Measurements from ENCODE around the gene ZDHHC6. TPM values are rescaled to one million over a fixed set of nuclear protein-coding genes. Genes with fewer than 3 reads are reported as not detected.
"Not testable (repeated sequence)": the region's sequence is repeated elsewhere in the genome, so short reads cannot be mapped to it uniquely, and the experiment has no call there.

The ZDHHC6 gene
- total RNA-seq, 1 donor from 2014 or later = 23.1 TPM

DNA sequence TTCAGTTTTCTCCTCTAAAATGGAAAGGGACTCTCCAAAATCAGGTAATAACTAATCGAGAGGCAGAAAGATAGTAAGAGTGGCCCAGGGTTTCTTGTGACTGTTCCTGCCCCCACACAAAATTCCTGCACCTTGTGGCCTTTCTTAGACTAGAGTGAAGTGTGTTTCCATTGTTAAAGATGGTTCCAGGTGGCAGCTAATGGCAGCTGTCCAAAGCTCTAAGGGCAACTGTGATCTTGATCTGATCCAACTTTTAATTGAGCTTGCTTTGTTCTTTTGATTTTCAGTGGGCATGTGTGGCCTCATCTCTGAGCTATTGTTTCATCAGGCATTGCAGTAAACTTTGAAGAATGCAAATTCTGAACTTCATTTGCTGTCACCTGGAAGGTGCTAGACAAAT is 53.4 kb downstream of the ZDHHC6 start:
- no peak for DNase-seq (ENCODE audit: extremely low read depth, low read depth, low spot score)

DNA sequence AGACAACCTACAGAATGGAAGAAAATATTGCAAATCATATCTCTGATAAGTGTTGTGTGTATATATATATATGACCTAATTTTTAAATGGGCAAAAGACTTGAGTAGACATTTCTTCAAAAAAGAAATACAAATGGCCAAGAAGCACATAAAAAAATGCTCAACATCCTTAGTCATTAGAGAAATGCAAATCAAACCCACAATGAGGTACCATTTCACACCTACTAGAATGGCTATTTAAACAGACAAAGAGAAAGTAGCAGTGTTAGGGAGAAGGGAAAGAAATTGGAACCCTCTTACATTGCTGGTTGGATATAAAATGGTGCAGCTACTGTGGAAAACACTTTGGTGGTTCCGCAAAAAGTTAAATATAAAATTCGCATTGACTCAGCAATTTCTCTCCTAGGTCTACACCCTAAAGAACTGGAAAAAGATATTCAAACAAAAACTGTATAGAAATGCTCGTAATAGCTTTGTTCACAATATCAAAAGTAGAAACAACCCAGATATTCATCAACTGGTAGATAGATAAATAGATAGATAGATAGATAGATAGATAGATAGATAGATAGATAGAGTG is 56.5 kb downstream of the ZDHHC6 start:
- no peak for DNase-seq (ENCODE audit: extremely low read depth, low read depth, low spot score)

DNA sequence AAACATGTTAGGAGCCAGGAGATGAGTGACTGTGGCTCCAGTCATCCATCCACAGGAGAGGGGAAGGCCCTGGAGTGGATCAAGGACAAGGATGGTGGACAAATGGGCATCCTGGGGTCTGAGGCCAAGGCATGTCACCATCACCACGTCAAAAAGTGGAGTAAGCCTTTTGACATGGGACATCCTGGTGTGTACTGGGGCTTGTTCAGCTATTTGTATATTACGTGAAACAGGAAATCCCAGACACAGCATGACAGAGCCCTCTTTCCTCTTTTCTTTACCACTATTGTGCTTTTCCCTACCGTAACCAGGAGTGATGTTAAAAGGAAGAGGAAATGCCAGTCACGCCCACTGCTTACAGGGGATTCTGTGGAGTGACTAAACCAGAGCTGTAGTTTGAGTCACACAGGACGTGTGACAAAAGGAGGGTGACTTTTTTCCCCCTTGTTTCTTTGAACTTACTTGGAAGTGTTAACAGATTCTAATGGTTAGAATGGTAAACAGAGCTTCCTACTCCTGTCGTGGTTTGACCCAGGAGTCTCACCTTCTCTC is 57.4 kb downstream of the ZDHHC6 start:
- DNase-seq (ENCODE audit: extremely low read depth, low read depth, low spot score) = peak; percentile 93

DNA sequence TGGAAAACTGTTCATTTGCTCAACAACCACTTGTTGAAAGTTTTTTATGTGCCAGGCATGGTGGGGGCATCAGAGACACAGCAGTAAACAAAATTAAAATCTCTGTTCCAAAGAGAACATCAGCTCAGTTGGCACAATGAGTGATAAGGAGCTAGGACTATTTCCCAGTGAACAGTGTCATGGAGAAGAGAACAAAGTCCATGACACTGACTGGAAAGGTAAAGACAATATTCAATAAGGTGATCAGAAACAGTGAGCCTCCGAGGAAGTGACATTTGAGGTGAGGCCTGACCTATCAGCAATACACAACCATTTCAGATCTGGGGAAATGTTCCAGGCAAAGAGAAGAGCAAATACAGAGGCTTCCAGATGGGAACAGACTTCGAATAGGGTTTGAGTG is 58.2 kb downstream of the ZDHHC6 start:
- DNase-seq (ENCODE audit: extremely low read depth, low read depth, low spot score) = no peak

- DNase-seq (ENCODE audit: extremely low read depth, low read depth, low spot score) = not testable (repeated sequence)
Measured at GRCh38 chr10:112388056-112388455, 58.7 kb downstream of the ZDHHC6 start.

DNA sequence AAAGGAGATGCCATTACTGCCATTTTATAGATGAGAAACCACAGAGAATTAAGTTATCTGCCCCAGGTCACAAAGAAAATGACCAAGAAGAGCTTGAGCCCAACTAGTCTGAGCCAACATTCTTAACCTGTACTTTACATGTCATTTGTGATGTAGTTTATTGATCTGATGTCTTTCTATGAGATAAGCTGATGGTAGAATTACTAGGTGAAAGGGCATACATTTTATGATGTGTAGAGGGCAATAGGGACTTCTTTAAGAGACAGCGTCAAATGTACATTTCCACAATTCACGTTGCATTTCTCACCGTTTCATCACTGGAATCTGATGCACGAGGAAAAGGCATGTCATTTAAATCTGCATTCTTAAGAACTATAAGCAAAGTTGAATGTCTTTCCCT is 61.5 kb downstream of the ZDHHC6 start:
- DNase-seq (ENCODE audit: extremely low read depth, low read depth, low spot score) = no peak

DNA sequence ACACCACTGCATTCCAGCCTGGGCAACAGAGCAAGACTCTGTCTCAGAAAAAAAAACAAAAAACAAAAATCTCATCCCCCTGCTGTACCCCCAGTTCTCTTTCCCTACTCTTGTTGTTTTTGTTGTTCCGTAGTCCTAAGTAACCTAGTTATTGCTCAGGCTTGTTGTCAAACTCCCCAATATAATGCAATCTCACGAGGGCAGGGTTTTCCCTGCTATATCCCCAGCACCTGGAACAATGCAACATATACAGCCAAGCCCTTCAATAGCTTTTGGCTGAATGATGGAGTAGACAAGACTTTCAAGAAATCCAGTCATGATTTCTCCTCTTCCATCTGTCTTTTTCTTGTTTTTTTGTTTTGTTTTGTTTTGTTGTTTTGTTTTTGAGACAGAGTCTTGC is 62.6 kb downstream of the ZDHHC6 start:
- DNase-seq (ENCODE audit: extremely low read depth, low read depth, low spot score) = no peak

GRCh38 chr10:112383325-112383724 is 63.4 kb downstream of the ZDHHC6 start:
- no peak for DNase-seq (ENCODE audit: extremely low read depth, low read depth, low spot score)

- DNase-seq (ENCODE audit: extremely low read depth, low read depth, low spot score) = no peak
Measured at GRCh38 chr10:112382515-112383235, 64.0 kb downstream of the ZDHHC6 start.

Other genes with a start within 250 kb of the ZDHHC6 start
- gene TECTB, start 163.5 kb downstream of the ZDHHC6 start, total RNA-seq = not detected in 2 replicates
- gene ACSL5, start 72.8 kb downstream of the ZDHHC6 start, total RNA-seq = 22.5 and 24.7 TPM in 2 replicates
- 22.1 and 28.3 TPM in 2 replicates for gene VTI1A, start 301 bp upstream of the ZDHHC6 start, total RNA-seq

All from glomerular endothelial cell (primary cell).